ENCODE data around the gene MYRFL. TPM values are rescaled to one million over a fixed set of nuclear protein-coding genes. Genes with fewer than 3 reads are reported as not detected.

MYRFL gene
- total RNA-seq: not detected

DNA sequence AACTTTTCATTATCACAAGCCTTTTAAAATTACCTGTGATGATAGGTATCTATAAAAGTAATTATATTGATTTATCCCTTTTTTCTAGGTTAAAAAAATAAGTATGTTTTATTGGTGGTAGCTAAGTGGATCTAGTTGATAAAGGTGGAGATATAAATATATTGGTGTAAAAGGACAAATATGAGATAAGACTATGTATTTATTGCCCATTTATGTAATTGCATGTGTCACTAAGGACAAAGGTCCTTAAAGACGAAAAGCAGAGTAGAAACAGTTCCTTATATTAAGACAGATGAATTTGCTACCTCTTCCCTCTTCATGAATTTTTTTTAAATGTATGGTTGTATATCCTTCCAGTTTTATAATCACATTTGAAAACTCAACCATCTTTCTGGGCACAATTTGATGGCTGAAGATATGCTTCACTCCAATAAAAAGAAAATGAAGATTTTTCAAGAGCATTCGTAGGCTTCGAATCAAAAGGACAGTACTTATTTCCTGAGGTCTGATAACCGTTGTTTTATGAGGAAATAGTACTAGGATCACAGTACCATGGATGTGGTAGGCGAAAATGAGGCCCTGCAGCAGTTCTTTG is at the start of gene MYRFL:
TSS of gene MYRFL (plus strand) at position 262 of the 595 bp plus-strand sequence. CDS start at position 553, 291 bp downstream.

Other genes with a start within 250 kb of the MYRFL start
- 100 to 1,000 TPM; 222 to 430 TPM for gene CCT2, start 239.8 kb upstream of the MYRFL start, total RNA-seq
- not detected for gene LRRC10, start 214.3 kb upstream of the MYRFL start, total RNA-seq
- not detected for gene BEST3, start 125.9 kb upstream of the MYRFL start, total RNA-seq
- 1 to 10 TPM; 4.1 to 6.0 TPM for gene RAB3IP, start 86.4 kb upstream of the MYRFL start, total RNA-seq